HG03575 (cell line): Measurements from ENCODE around the gene OR10V1.

ENCODE experiments used
- ATAC-seq: cut with Tn5 transposase; IDR thresholded peaks from one replicate; pipeline ENCODE4 v1.9.1; 2021; ENCODE audit not compliant: unreplicated experiment, insufficient number of reproducible peaks, low FRiP score; ENCODE audit errors: extremely low read depth

The OR10V1 gene

GRCh38 chr11:59674291-59674690 is 39.4 kb downstream of the OR10V1 start:
- ATAC-seq: no peak

GRCh38 chr11:59673291-59673690 is 40.4 kb downstream of the OR10V1 start:
- ATAC-seq: no peak

GRCh38 chr11:59671471-59671870 is 42.2 kb downstream of the OR10V1 start:
- ATAC-seq: no peak

DNA sequence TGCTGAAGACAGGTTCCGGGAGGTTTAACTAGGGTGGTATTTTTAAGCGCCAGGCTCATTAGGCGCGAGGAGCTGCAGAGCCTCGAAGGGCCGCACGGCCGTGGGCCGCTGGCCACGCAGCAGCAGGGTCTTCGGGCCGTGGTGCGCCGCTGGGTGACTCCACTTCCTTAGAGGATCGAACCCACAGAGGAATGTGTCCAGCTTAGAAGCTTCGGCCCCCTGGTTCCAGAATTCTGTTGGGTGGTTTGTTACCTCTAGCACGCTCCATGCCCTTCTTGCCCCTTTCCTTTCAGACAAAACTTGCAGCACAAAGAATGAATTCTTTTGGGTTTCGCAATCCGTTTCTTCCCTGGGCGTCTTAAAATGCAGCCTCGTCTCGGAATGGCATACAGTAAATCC is 44.0 kb downstream of the OR10V1 start:
- no peak for ATAC-seq

GRCh38 chr11:59668950-59669610 is 44.6 kb downstream of the OR10V1 start, which contains the start of gene PATL1:
TSS of gene PATL1 (minus strand) at chr11:59669037. CDS start at chr11:59668895, 142 bp downstream.
- ATAC-seq: peak; percentile 86

DNA sequence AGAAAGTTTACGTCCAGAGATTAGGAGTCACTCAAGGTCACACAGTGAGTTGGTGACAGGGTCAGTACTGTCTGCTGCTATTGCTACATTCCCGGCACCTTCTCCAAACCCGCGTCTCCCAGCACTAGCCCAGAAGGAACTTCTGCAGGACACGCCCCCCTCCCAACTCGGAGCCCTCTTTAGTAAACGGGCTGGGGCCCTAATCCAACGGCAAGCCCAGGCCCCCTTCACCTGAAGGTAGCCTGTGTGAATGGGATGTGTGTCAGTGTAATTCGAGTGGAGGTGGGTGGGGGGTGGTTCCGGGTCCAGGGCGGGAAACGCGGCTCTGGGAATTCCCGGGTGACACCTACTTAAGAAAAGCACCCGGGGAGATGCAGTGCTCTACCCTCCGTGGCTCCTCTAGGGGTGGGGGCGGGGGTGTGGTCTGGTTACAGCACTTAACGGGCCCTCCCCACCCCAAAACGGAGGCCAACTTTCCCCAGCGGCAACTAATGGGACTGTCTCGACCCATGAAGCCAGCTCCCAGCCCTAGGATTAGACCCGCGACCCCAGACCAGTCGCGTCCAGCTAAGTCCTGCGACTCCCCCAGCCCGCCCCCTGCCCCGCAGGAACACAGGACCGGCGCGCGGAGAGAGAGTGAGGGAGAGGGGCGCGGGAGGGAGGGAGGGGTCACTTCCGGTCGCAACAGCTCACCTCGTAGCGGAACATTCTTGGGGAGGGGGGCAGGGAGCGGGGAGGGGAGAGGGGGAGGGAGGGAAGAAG is 45.3 kb downstream of the OR10V1 start:
- ATAC-seq: no peak

GRCh38 chr11:59667812-59668187 is 45.8 kb downstream of the OR10V1 start:
- no peak for ATAC-seq

DNA sequence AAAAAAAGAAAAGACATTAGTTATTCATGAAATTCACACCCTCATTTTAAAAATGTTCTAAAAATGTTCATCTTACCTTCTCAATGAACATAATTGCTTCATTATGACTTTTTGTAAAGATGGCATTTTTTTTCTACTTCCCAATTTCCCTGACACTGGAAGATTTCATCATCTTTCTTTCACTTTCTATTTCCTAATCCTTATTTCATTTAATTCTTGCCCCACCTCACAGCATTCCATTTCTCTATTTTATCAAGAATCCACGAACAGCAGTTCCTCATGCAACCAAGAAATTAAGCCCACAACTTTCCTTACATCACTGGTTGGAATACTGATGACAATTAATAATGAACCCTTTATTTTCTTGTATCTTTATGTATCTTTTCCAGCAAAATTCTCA is 46.7 kb downstream of the OR10V1 start:
- ATAC-seq: no peak
